H1 (cell line): Measurements from ENCODE around the gene CXCR4. TPM values are rescaled to one million over a fixed set of nuclear protein-coding genes. Genes with fewer than 3 reads are reported as not detected.

Experiments used
- CTCF ChIA-PET: fragments of 300-600 bp; sonication (Branson Sonifier 250); formaldehyde crosslinking; loops from one replicate; lab custom pipeline; 2021; ENCODE audit not compliant: partially characterized antibody; lab: Charles Lee
- POLR2A ChIA-PET: fragments of 300-600 bp; sonication (Branson Sonifier 250); formaldehyde crosslinking; loops from one replicate; lab custom pipeline; 2021; ENCODE audit warnings: inconsistent platforms; ENCODE audit not compliant: partially characterized antibody; lab: Charles Lee
- DNase-seq, 2 experiments: peaks; one replicate each; pipeline versions ENCODE4 v3.0.0 to v3.0.0-alpha.2; 2010 to 2022; ENCODE audit warnings: low spot score in 2 of 2, low read depth in 1 of 2, mixed read lengths in 1 of 2
- FAIRE-seq: peaks from 2 replicates; lab custom pipeline; 2011; peaks lifted over from hg19 to GRCh38; lab: Jason Lieb, UNC
- H2AFZ ChIP-seq: 2 replicates; pipeline ENCODE4 v1.8.1; 2012; ENCODE audit warnings: low read length, inconsistent platforms
- H2AK5ac ChIP-seq: 2 replicates; pipeline ENCODE4 v1.6.1; 2013; ENCODE audit warnings: low read depth, low read length
- H2BK120ac ChIP-seq: replicated peaks from 2 replicates; pipeline ENCODE3; 2013; ENCODE audit warnings: low read depth, low read length, inconsistent platforms
- H2BK12ac ChIP-seq: 2 replicates; pipeline ENCODE4 v1.6.1; 2013; ENCODE audit warnings: low read depth, low read length
- H2BK15ac ChIP-seq: 2 replicates; pipeline ENCODE4 v1.6.1; 2013; ENCODE audit warnings: low read length
- H2BK20ac ChIP-seq: 2 replicates; pipeline ENCODE4 v1.6.1; 2013; ENCODE audit warnings: low read length
- H2BK5ac ChIP-seq: 2 replicates; pipeline ENCODE4 v1.6.1; 2013; ENCODE audit warnings: low read depth, low read length
- H3K14ac ChIP-seq: 2 replicates; pipeline ENCODE4 v1.6.1; 2013; ENCODE audit warnings: inconsistent platforms; ENCODE audit not compliant: insufficient read length
- H3K18ac ChIP-seq: 2 replicates; pipeline ENCODE4 v1.6.1; 2013; ENCODE audit warnings: low read length; ENCODE audit errors: extremely low read depth
- H3K23ac ChIP-seq: 2 replicates; pipeline ENCODE4 v1.6.1; 2013; ENCODE audit warnings: inconsistent platforms; ENCODE audit not compliant: insufficient read length
- H3K23me2 ChIP-seq: 2 replicates; pipeline ENCODE4 v1.6.1; 2013; ENCODE audit warnings: low read depth, low read length
- H3K27ac ChIP-seq: 2 replicates; pipeline ENCODE4 v1.6.1; 2011; ENCODE audit warnings: low read depth, low read length, inconsistent platforms
- H3K27me3 ChIP-seq, 4 experiments: replicated peaks in 1 of 4; 1 replicate in 1 of 4; 2 replicates in 3 of 4; pipeline versions ENCODE4 v1.6.1 to v1.8.1; 2011 to 2013; ENCODE audit warnings: low read length in 3 of 4, mild to moderate bottlenecking in 3 of 4, inconsistent platforms in 2 of 4, mixed read lengths in 2 of 4, moderate library complexity in 1 of 4; ENCODE audit not compliant: control insufficient read depth in 3 of 4, insufficient read depth in 3 of 4; ENCODE audit errors: extremely low read depth in 1 of 4
- H3K36me3 ChIP-seq, 4 experiments: 2 replicates each; pipeline versions ENCODE4 v1.6.1 to v1.8.1; 2011 to 2013; ENCODE audit warnings: mild to moderate bottlenecking in 4 of 4, low read length in 3 of 4, moderate library complexity in 2 of 4, control low read depth in 1 of 4, inconsistent platforms in 1 of 4; ENCODE audit not compliant: insufficient read depth in 4 of 4, control insufficient read depth in 2 of 4
- H3K4ac ChIP-seq: replicated peaks from 2 replicates; pipeline ENCODE3; 2013; ENCODE audit warnings: low read length, low read depth, mixed read lengths, inconsistent platforms; ENCODE audit not compliant: insufficient read length
- H3K4me1 ChIP-seq, 4 experiments: replicated peaks in 1 of 4; 1 replicate in 1 of 4; 2 replicates in 3 of 4; pipeline versions ENCODE4 v1.6.1 to v1.8.1; 2011 to 2013; ENCODE audit warnings: low read length in 3 of 4, inconsistent platforms in 2 of 4, mixed read lengths in 1 of 4; ENCODE audit not compliant: insufficient read depth in 4 of 4, control insufficient read depth in 3 of 4
- H3K4me2 ChIP-seq, 2 experiments: 2 replicates each; pipeline versions ENCODE4 v1.6.1 to v1.8.1; 2011 to 2013; ENCODE audit warnings: low read depth in 2 of 2, low read length in 2 of 2, control low read depth in 1 of 2, inconsistent platforms in 1 of 2, mild to moderate bottlenecking in 1 of 2; ENCODE audit not compliant: insufficient read depth in 1 of 2
- H3K4me3 ChIP-seq, 4 experiments: fragments of 200-600, 300-600 bp in 1 of 4; sonication (generic), shearing (Covaris generic), sonication (Bioruptor Twin) in 1 of 4; 2 replicates each; pipeline versions ENCODE4 v1.5.1 to v1.8.1; 2011 to 2016; ENCODE audit warnings: low read length in 4 of 4, low read depth in 3 of 4, control low read depth in 2 of 4, inconsistent platforms in 2 of 4, mild to moderate bottlenecking in 2 of 4, mixed read lengths in 1 of 4, moderate library complexity in 1 of 4; ENCODE audit not compliant: insufficient read depth in 2 of 4; ENCODE audit errors: extremely low read depth in 1 of 4
- H3K56ac ChIP-seq: replicated peaks from 2 replicates; pipeline ENCODE3; 2013; ENCODE audit warnings: low read depth, mild to moderate bottlenecking, mixed read lengths, low read length, inconsistent platforms; ENCODE audit not compliant: insufficient read length
- H3K79me1 ChIP-seq: 2 replicates; pipeline ENCODE4 v1.6.1; 2013; ENCODE audit warnings: low read depth, low read length, control low read depth
- H3K79me2 ChIP-seq, 2 experiments: 2 replicates each; pipeline versions ENCODE4 v1.6.1 to v1.8.1; 2012 to 2013; ENCODE audit warnings: low read length in 2 of 2, mild to moderate bottlenecking in 2 of 2, inconsistent platforms in 1 of 2; ENCODE audit not compliant: insufficient read depth in 2 of 2, control insufficient read depth in 1 of 2
- H3K9ac ChIP-seq, 4 experiments: replicated peaks in 1 of 4; 1 replicate in 1 of 4; 2 replicates in 3 of 4; pipeline versions ENCODE4 v1.6.1 to v1.8.1; 2011 to 2013; ENCODE audit warnings: low read depth in 3 of 4, low read length in 3 of 4, control low read depth in 2 of 4, mild to moderate bottlenecking in 2 of 4, moderate library complexity in 2 of 4, inconsistent platforms in 1 of 4; ENCODE audit errors: extremely low read depth in 1 of 4
- H3K9me3 ChIP-seq, 2 experiments: 2 replicates each; pipeline versions ENCODE4 v1.6.1 to v1.8.1; 2012 to 2013; ENCODE audit warnings: mild to moderate bottlenecking in 2 of 2, moderate library complexity in 2 of 2, control low read depth in 1 of 2, inconsistent platforms in 1 of 2, low read depth in 1 of 2, low read length in 1 of 2, mixed read lengths in 1 of 2; ENCODE audit not compliant: insufficient read depth in 2 of 2
- H4K20me1 ChIP-seq, 2 experiments: replicated peaks in 1 of 2; 2 replicates each; pipeline versions ENCODE3 to v1.8.1; 2011 to 2013; ENCODE audit warnings: inconsistent platforms in 2 of 2, low read length in 2 of 2, mild to moderate bottlenecking in 1 of 2; ENCODE audit not compliant: insufficient read depth in 2 of 2, control insufficient read depth in 1 of 2
- H4K5ac ChIP-seq: 2 replicates; pipeline ENCODE4 v1.6.1; 2013; ENCODE audit warnings: low read length, low read depth, mixed read lengths, inconsistent platforms; ENCODE audit not compliant: insufficient read length
- H4K8ac ChIP-seq: 2 replicates; pipeline ENCODE4 v1.8.0; 2013; ENCODE audit warnings: mild to moderate bottlenecking, moderate library complexity, low read length, inconsistent platforms; ENCODE audit not compliant: insufficient read depth; ENCODE audit errors: extremely low read depth
- H4K91ac ChIP-seq: replicated peaks from 2 replicates; pipeline ENCODE3; 2013; ENCODE audit warnings: low read length, mixed read lengths, inconsistent platforms; ENCODE audit not compliant: insufficient read length
- ATF3 ChIP-seq: IDR thresholded peaks from 2 replicates; pipeline ENCODE4 v1.6.1; 2011; ENCODE audit warnings: low read depth, mild to moderate bottlenecking, low read length; ENCODE audit not compliant: insufficient read depth
- BCL11A ChIP-seq, 2 experiments: IDR thresholded peaks; one replicate each; pipeline ENCODE4 v1.6.1; 2011; ENCODE audit warnings: low read depth in 2 of 2, low read length in 2 of 2, mild to moderate bottlenecking in 2 of 2
- BRCA1 ChIP-seq: IDR thresholded peaks from 2 replicates; pipeline ENCODE4 v1.6.1; 2012; ENCODE audit warnings: low read depth, low read length, improper control_type of control experiment
- CEBPB ChIP-seq: IDR thresholded peaks from 2 replicates; pipeline ENCODE4 v1.6.1; 2012; ENCODE audit warnings: low read depth, low read length
- EZH2 ChIP-seq: fragments of 200-600 bp; sonication (generic); IDR thresholded peaks from 2 replicates; pipeline ENCODE4 v1.7.1; 2012; ENCODE audit warnings: low read depth, mild to moderate bottlenecking, moderate library complexity, low read length, inconsistent platforms; ENCODE audit not compliant: severe bottlenecking
- KDM5A ChIP-seq: fragments of 200-600 bp; IDR thresholded peaks from 2 replicates; pipeline ENCODE4 v1.7.1; 2012; ENCODE audit warnings: mild to moderate bottlenecking, low read length, inconsistent platforms, mixed read lengths
- MAFK ChIP-seq: IDR thresholded peaks from 2 replicates; pipeline ENCODE4 v1.6.1; 2012; ENCODE audit warnings: low read depth, mild to moderate bottlenecking, improper control_type of control experiment, low read length
- MAX ChIP-seq: IDR thresholded peaks from 2 replicates; pipeline ENCODE4 v1.6.1; 2012; ENCODE audit warnings: inconsistent platforms
- RBBP5 ChIP-seq: IDR thresholded peaks from 2 replicates; pipeline ENCODE4 v1.7.1; 2012; ENCODE audit warnings: low read depth, mild to moderate bottlenecking, inconsistent platforms, low read length, moderate library complexity, borderline replicate concordance
- SUZ12 ChIP-seq: fragments of 200-600 bp; sonication (generic); IDR thresholded peaks from 2 replicates; pipeline ENCODE4 v1.6.1; 2012; ENCODE audit warnings: mild to moderate bottlenecking, inconsistent platforms, low read length, moderate library complexity, mixed read lengths
- TCF12 ChIP-seq: IDR thresholded peaks from 2 replicates; pipeline ENCODE4 v1.6.1; 2011; ENCODE audit warnings: low read depth, mild to moderate bottlenecking, low read length
- WGBS, 2 experiments: shearing (Covaris generic) in 1 of 2; methylation state at CpG; one replicate each; pipeline versions ENCODE4 v1.1.6 to v1.1.7; 2013 to 2015; ENCODE audit warnings: low lambda C conversion rate in 2 of 2, mixed read lengths in 2 of 2, inconsistent platforms in 1 of 2, low coverage in 1 of 2, missing lambda C conversion rate in 1 of 2; ENCODE audit not compliant: insufficient replicate concordance in 2 of 2, insufficient coverage in 1 of 2, insufficient read length in 1 of 2; ENCODE audit errors: extremely low coverage in 1 of 2, missing lambda C conversion rate in 1 of 2; 5-methylcytosine and 5-hydroxymethylcytosine counted together
- polyA plus RNA-seq, 7 experiments: library from polyadenylated mRNA; depleted of rRNA in 3 of 7; stranded (reverse) in 5 of 7; unstranded in 2 of 7; fragments of >200 nt in 5 of 7; fragments of 200-250 nt in 2 of 7; gene quantifications; 1 replicate in 5 of 7; 2 replicates in 1 of 7; 4 replicates in 1 of 7; pipeline versions ENCODE4 v1.2.1 to v1.2.3, GENCODE V29; 2011 to 2013; ENCODE audit warnings: missing spikeins in 2 of 7, mixed read lengths in 2 of 7
- total RNA-seq: library from RNA; stranded (reverse); fragmentation: NEBNext Ultra II Directional; extraction: Animal tissue kit (Norgen Biotek cat#: 25700); gene quantifications from 2 replicates; pipeline ENCODE4 v1.2.1, GENCODE V29; 2021

The CXCR4 gene
- total and polyA plus RNA-seq, 2 of the 8 experiments (the other 6 are each of a cell fraction or from before 2014, with no cell fraction given), result 1.8 to 2.8 TPM

- Histone ChIP-seq H3K23ac (no peak overlapping the region), H4K91ac (no peak overlapping the region), H3K18ac (no peak overlapping the region), H4K20me1 (no peaks in the 10 kb centered on the region), H3K56ac (no peak overlapping the region), H3K79me2 (no peaks in the 10 kb centered on the region), H2AK5ac (no peak overlapping the region), H2BK12ac (no peak overlapping the region), H3K27me3 (no peaks in the 10 kb centered on the region), H2BK20ac (no peak overlapping the region), H2AFZ (no peak overlapping the region), H3K36me3 (no peaks in the 10 kb centered on the region), H3K4me1 (peaks cover 0 to 4% (median 0%) of the 10 kb centered on the region in 4 experiments; a peak in 1 of 7 replicates), H2BK120ac (no peak overlapping the region), H3K14ac (no peak overlapping the region), H3K4me3 (no peak overlapping the region), H3K9ac (no peak overlapping the region), H3K9me3 (peaks cover 0 to 8% of the 10 kb centered on the region in 2 experiments; a peak in 1 of 4 replicates), H3K79me1 (no peaks in the 10 kb centered on the region), H3K4ac (no peak overlapping the region), H2BK15ac (no peak overlapping the region), H4K8ac (no peak overlapping the region), H4K5ac (no peak overlapping the region), H2BK5ac (no peak overlapping the region), H3K4me2 (no peak overlapping the region), H3K23me2 (no peaks in the 10 kb centered on the region), H3K27ac (no peak overlapping the region)
- FAIRE-seq, result no peak
- DNase-seq, result no peak
- WGBS, 2 experiments, result 88% methylated on average over 1 of the region's 1 CpG; no CpG with 5 or more reads in 1 of the 2 experiments
- ChIA-PET CTCF (interaction anchor here (1.1 kb wide), 1 partner anchor 69 kb away, joined by 3 read pairs; no protein-coding TSS in a partner anchor), POLR2A (no interaction called here)
- TF ChIP-seq KDM5A, result no peak
- no peak for TF ChIP-seq EZH2
- TF ChIP-seq CEBPB, result no peak
- no peak for TF ChIP-seq SUZ12
- no peak for TF ChIP-seq ATF3
- TF ChIP-seq MAFK, result no peak
- TF ChIP-seq RBBP5, result no peak
- no peak for TF ChIP-seq MAX
- TF ChIP-seq BRCA1, result no peak
- TF ChIP-seq TCF12, result no peak
- no peak for TF ChIP-seq BCL11A (IDR thresholded peaks at IDR 0.05; ENCODE audit: low read depth in 2 of 2, low read length in 2 of 2)
These were observed 26.1 kb downstream of the CXCR4 start for GRCh38 chr2:136091899-136092298.
